Gastroesophageal sphincter (tissue), 4 donors: Measurements from ENCODE around the gene SLC29A3. TPM values are rescaled to one million over a fixed set of nuclear protein-coding genes. Genes with fewer than 3 reads are reported as not detected.

Source experiments
- ATAC-seq: fragments of 150-250 bp; one replicate; pipeline ENCODE4 v1.9.1; 2016; ENCODE audit warnings: mild to moderate bottlenecking, moderate library complexity
- H3K27ac ChIP-seq, 4 donors: fragments of 200-600 bp; sonication (generic) in 3 of 4; 1 replicate in 3 of 4; 2 replicates in 1 of 4; pipeline ENCODE4 v1.5.1; 2016 to 2019
- H3K27me3 ChIP-seq: fragments of 200-600 bp; sonication (generic); one replicate; pipeline ENCODE4 v1.5.1; 2019
- H3K36me3 ChIP-seq, 2 donors: fragments of 200-600 bp; sonication (generic); one replicate each; pipeline ENCODE4 v1.5.1; 2019; ENCODE audit warnings: control low read depth in 1 of 2
- H3K4me1 ChIP-seq, 3 donors: fragments of 200-600 bp; sonication (generic); 1 replicate in 2 of 3; 2 replicates in 1 of 3; pipeline ENCODE4 v1.5.1; 2016 to 2019; ENCODE audit warnings: control low read depth in 2 of 3
- H3K4me3 ChIP-seq, 2 donors: fragments of 200-600 bp; sonication (generic); one replicate each; pipeline ENCODE4 v1.5.1; 2019; ENCODE audit warnings: mild to moderate bottlenecking in 1 of 2, moderate library complexity in 1 of 2
- H3K9me3 ChIP-seq, 3 donors: fragments of 200-600 bp; sonication (generic); one replicate each; pipeline ENCODE4 v1.5.1; 2017 to 2019; ENCODE audit warnings: control low read depth in 2 of 3
- EP300 ChIP-seq: sonication (generic); formaldehyde crosslinking; IDR thresholded peaks from one replicate; pipeline ENCODE4 v1.6.1; 2017; ENCODE audit warnings: antibody characterized with exemption, mild to moderate bottlenecking
- POLR2A ChIP-seq, 2 donors: fragments of 450-650 bp; IDR thresholded peaks; one replicate each; pipeline ENCODE4 v1.6.1; 2017; ENCODE audit warnings: antibody characterized with exemption in 2 of 2, mild to moderate bottlenecking in 2 of 2, moderate library complexity in 1 of 2
- POLR2AphosphoS5 ChIP-seq: sonication (generic); formaldehyde crosslinking; IDR thresholded peaks from one replicate; pipeline ENCODE4 v1.6.1; 2017; ENCODE audit warnings: antibody characterized with exemption
- WGBS, 2 donors: methylation state at CpG; one replicate each; pipeline ENCODE4 v1.1.5; 2018; ENCODE audit warnings: low coverage in 1 of 2; 5-methylcytosine and 5-hydroxymethylcytosine counted together
- total RNA-seq, 4 donors: library from RNA; depleted of rRNA; stranded (reverse); fragments of >200 nt; gene quantifications; one replicate each; pipeline ENCODE4 v1.1.0, GENCODE V29; 2016
- TF ChIP-seq, protein P1 (sequence below), 4 experiments: fragments of 200-600 bp in 2 of 4; fragments of 450-650 bp in 2 of 4; sonication (generic) in 1 of 4; IDR thresholded peaks; one replicate each; pipeline ENCODE4 v1.5.1; 2017 to 2019; ENCODE audit warnings: antibody characterized with exemption in 4 of 4, mild to moderate bottlenecking in 2 of 4, moderate library complexity in 2 of 4

Gene SLC29A3
- total RNA-seq, 4 donors from 2014 or later, result 3.3 to 9.8 (median 4.9) TPM

DNA sequence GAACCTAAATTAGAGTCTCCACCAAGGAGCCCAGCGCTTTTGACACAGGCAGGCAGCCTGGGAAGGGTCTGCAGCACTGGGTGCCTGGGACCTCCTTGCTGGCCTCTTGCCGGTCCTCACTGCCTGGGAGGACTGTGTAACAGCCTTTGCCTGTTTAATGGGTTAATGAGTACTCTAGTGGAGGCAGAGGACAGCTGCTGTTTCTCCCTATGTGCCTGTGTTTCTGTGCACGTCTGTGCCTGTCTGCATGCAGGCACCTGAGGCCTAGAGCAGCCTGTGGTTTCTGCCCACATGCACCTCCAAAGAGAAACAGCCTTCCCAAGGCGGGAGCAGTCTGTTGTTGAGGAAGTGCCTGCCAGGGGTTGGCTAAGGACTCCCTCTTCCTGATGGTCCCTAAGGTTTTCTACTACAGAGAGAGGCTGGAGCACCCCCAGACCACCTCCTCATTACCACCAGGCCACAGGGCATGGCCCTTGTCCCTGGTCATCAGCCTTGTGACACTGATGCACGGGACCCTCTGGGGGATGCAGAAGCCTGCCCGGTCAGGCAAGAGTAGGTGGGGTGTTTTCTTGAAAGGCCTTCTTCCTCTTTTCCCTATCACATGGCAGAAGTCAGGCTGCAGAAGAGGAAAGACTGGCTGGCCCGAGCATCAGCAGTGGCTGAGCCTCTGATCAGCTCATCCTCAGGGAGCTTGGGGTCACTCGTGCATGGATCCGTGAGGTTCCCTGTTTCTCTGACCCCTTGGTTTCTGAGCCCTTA is 14.2 kb downstream of the SLC29A3 start:
- Histone ChIP-seq H3K4me3 (no peak overlapping the region), H3K36me3 (peaks cover 0 to 65% of the 10 kb centered on the region in 2 donors), H3K9me3 (no peaks in the 10 kb centered on the region), H3K27me3 (no peaks in the 10 kb centered on the region), H3K27ac (no peak overlapping the region), H3K4me1 (no peaks in the 10 kb centered on the region)
- no peak for ATAC-seq
- TF ChIP-seq, protein P1, sequence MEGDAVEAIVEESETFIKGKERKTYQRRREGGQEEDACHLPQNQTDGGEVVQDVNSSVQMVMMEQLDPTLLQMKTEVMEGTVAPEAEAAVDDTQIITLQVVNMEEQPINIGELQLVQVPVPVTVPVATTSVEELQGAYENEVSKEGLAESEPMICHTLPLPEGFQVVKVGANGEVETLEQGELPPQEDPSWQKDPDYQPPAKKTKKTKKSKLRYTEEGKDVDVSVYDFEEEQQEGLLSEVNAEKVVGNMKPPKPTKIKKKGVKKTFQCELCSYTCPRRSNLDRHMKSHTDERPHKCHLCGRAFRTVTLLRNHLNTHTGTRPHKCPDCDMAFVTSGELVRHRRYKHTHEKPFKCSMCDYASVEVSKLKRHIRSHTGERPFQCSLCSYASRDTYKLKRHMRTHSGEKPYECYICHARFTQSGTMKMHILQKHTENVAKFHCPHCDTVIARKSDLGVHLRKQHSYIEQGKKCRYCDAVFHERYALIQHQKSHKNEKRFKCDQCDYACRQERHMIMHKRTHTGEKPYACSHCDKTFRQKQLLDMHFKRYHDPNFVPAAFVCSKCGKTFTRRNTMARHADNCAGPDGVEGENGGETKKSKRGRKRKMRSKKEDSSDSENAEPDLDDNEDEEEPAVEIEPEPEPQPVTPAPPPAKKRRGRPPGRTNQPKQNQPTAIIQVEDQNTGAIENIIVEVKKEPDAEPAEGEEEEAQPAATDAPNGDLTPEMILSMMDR (IDR thresholded peaks at IDR 0.05), result no peak
- TF ChIP-seq POLR2AphosphoS5 (no peak), POLR2A (IDR thresholded peaks at IDR 0.05) (no peak), EP300 (no peak)
- 40 to 70% methylated on average over 2 of the region's 9 CpGs for WGBS, 2 donors

DNA sequence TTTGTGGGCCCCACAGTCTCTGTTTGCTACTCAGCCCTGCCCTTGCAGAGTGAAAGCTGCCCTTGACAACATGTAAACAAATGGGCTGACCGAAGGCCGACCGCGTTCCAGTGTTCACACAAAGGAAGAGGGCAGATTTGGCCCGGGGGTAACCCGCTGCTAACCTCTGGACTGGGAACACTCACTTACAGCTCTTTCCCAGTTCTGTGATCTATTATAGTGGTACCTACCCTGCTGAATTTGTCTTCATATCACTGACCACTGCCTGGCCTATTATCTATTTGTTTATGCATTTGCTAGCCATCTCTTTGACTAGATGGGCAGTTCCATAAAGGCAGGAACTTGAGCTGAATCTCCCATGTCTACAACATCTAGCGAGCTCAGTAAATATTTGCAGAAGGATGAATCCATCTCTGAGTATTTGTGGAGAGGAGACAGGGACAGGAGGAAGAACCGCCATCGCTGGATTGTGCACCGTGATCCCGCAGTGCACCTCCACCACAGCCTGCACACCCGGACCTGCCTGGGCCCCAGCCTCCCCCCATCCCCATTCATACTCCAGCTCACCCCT is 15.2 kb downstream of the SLC29A3 start:
- H3K27ac ChIP-seq, result no peak overlapping the region

DNA sequence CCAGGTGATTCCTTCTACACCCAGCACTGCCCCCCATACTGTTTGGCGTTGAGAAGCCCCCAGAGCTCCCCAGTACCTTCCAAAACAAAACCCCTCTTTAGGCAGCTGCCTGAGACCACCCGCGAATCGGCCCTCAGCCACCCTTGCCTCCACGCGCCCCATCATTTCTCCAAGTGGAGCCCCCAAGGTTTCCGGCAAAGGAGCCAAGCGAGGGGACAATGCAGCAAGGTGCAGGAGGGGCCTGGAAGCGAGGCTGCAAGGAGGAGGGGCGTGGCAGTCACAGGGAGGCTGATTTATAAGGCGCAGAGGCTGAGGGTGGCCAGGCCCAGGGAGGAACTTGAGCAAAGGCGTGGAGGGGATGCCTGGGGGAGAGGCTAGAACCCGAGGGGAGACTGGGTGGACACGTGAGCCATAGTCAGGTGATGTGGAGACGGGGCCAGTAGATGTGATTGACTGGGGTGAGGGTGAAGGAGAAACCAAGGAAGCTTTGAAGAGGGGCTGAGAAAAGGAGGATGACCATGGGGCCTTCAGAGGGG is 16.2 kb downstream of the SLC29A3 start:
- H3K4me1 ChIP-seq, result no peaks in the 10 kb centered on the region
- no peak for TF ChIP-seq POLR2A (IDR thresholded peaks at IDR 0.05)
- TF ChIP-seq, protein P1 (IDR thresholded peaks at IDR 0.05), result no peak
- no peak for TF ChIP-seq EP300
- TF ChIP-seq POLR2AphosphoS5, result no peak
- H3K36me3 ChIP-seq, result peaks cover 0 to 65% of the 10 kb centered on the region in 2 donors
- no peak for ATAC-seq
- H3K27me3 ChIP-seq, result no peaks in the 10 kb centered on the region
- no peak overlapping the region for H3K4me3 ChIP-seq
- H3K27ac ChIP-seq, result no peak overlapping the region
- H3K9me3 ChIP-seq, result no peaks in the 10 kb centered on the region
- 94 to 100% methylated on average over 4 to 6 of the region's 15 CpGs for WGBS, 2 donors

More for the DNA sequence above, 15.2 kb downstream of the SLC29A3 start:
- 84 to 89% methylated on average over 11 to 12 of the region's 12 CpGs for WGBS, 2 donors
- TF ChIP-seq POLR2A (IDR thresholded peaks at IDR 0.05), result no peak
- no peak for TF ChIP-seq EP300
- no peak for TF ChIP-seq POLR2AphosphoS5
- TF ChIP-seq, protein P1 (IDR thresholded peaks at IDR 0.05), result no peak
- H3K4me3 ChIP-seq, result no peak overlapping the region
- ATAC-seq, result no peak
- peaks cover 0 to 65% of the 10 kb centered on the region in 2 donors for H3K36me3 ChIP-seq
- no peaks in the 10 kb centered on the region for H3K27me3 ChIP-seq
- H3K9me3 ChIP-seq, result no peaks in the 10 kb centered on the region
- no peaks in the 10 kb centered on the region for H3K4me1 ChIP-seq

DNA sequence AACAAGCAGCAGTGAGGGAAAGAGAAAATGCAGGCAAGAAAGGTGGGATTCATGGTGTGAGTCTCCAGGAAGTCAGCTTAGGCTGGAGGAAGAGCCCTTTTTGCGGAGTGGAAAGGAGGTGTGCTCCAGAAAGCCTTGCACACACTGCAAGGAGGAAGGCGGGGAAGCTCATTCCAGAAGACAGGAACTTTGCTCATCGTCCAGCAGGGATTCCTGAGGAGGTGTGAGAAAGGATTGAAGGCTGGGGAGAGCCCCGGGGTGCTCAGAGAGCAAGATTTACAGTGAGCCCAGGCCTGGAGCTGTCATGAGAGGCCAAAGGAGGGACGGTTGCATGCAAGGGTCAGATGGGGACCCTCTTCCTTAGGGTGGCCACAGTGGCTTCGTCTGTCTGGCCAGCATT is 17.6 kb downstream of the SLC29A3 start:
- Histone ChIP-seq H3K36me3 (peaks cover 0 to 60% of the 10 kb centered on the region in 2 donors), H3K4me3 (no peak overlapping the region), H3K4me1 (no peaks in the 10 kb centered on the region), H3K27me3 (no peaks in the 10 kb centered on the region), H3K9me3 (no peaks in the 10 kb centered on the region), H3K27ac (no peak overlapping the region)
- no peak for ATAC-seq
- TF ChIP-seq, protein P1 (IDR thresholded peaks at IDR 0.05), result no peak
- TF ChIP-seq POLR2A (IDR thresholded peaks at IDR 0.05) (no peak), EP300 (no peak), POLR2AphosphoS5 (no peak)
- 60 to 84% methylated on average over 1 to 6 of the region's 6 CpGs for WGBS, 2 donors
